Hepatocyte (in vitro differentiated cells): ENCODE measurements around the gene MSGN1. TPM values are rescaled to one million over a fixed set of nuclear protein-coding genes. Genes with fewer than 3 reads are reported as not detected.

Experiments used
- DNase-seq: peaks from one replicate; pipeline ENCODE4 v3.0.0-alpha.2; 2016; ENCODE audit warnings: low spot score
- H2AFZ ChIP-seq: fragments of 200-600 bp; sonication (generic); 2 replicates; pipeline ENCODE4 v1.6.0; 2016; ENCODE audit warnings: antibody characterized with exemption, mild to moderate bottlenecking
- H3K27ac ChIP-seq: fragments of 200-600 bp; sonication (generic); 2 replicates; pipeline ENCODE4 v1.5.1; 2016; ENCODE audit warnings: mild to moderate bottlenecking
- H3K27me3 ChIP-seq: fragments of 200-600 bp; sonication (generic); 2 replicates; pipeline ENCODE4 v1.6.1; 2016
- H3K36me3 ChIP-seq: fragments of 200-600 bp; sonication (generic); replicated peaks from 2 replicates; pipeline ENCODE4 v1.5.1; 2016; ENCODE audit warnings: low read depth; ENCODE audit not compliant: insufficient read depth
- H3K4me1 ChIP-seq: fragments of 200-600 bp; sonication (generic); 2 replicates; pipeline ENCODE4 v1.5.1; 2016; ENCODE audit warnings: mild to moderate bottlenecking, moderate library complexity; ENCODE audit not compliant: insufficient read depth
- H3K4me2 ChIP-seq: fragments of 200-600 bp; sonication (generic); 2 replicates; pipeline ENCODE4 v1.6.0; 2016
- H3K4me3 ChIP-seq: fragments of 200-600 bp; sonication (generic); 2 replicates; pipeline ENCODE4 v1.5.1; 2016; ENCODE audit warnings: mild to moderate bottlenecking
- H3K79me2 ChIP-seq: fragments of 200-600 bp; sonication (generic); 2 replicates; pipeline ENCODE4 v1.6.0; 2017; ENCODE audit warnings: mild to moderate bottlenecking
- H3K9me2 ChIP-seq: fragments of 200-600 bp; sonication (generic); replicated peaks from 2 replicates; pipeline ENCODE4 v1.6.0; 2017; ENCODE audit warnings: mild to moderate bottlenecking; ENCODE audit not compliant: insufficient read depth
- H3K9me3 ChIP-seq: fragments of 200-600 bp; sonication (generic); 2 replicates; pipeline ENCODE4 v1.5.1; 2016; ENCODE audit warnings: low read depth, mild to moderate bottlenecking
- H4K20me1 ChIP-seq: fragments of 200-600 bp; sonication (generic); 2 replicates; pipeline ENCODE4 v1.6.0; 2016; ENCODE audit warnings: mild to moderate bottlenecking; ENCODE audit not compliant: insufficient read depth, poor library complexity, severe bottlenecking
- CTCF ChIP-seq: fragments of 200-600 bp; sonication (generic); IDR thresholded peaks from 2 replicates; pipeline ENCODE4 v1.5.1; 2016; ENCODE audit warnings: antibody characterized with exemption, mild to moderate bottlenecking; ENCODE audit not compliant: poor library complexity
- EZH2 ChIP-seq: fragments of 200-600 bp; sonication (generic); IDR thresholded peaks from 2 replicates; pipeline ENCODE4 v1.6.1; 2016; ENCODE audit warnings: antibody characterized with exemption, mild to moderate bottlenecking, borderline replicate concordance
- EZH2phosphoT487 ChIP-seq: fragments of 200-600 bp; sonication (generic); IDR thresholded peaks from one replicate; pipeline ENCODE4 v1.6.1; 2018; ENCODE audit warnings: antibody characterized with exemption, mild to moderate bottlenecking, low read depth, moderate library complexity; ENCODE audit not compliant: unreplicated experiment, severe bottlenecking
- WGBS: methylation state at CpG from one replicate; pipeline ENCODE4 v1.1.6; 2016; ENCODE audit warnings: low lambda C conversion rate; ENCODE audit errors: missing lambda C conversion rate; 5-methylcytosine and 5-hydroxymethylcytosine counted together
- polyA plus RNA-seq: library from polyadenylated mRNA; unstranded; fragments of >200 nt; fragmentation: Nextera tagmentation; extraction: Ambion mirVana; gene quantifications from 2 replicates; pipeline ENCODE4 v1.2.1, GENCODE V29; 2016
- total RNA-seq: library from RNA; depleted of rRNA; stranded (reverse); fragments of >200 nt; gene quantifications from 2 replicates; pipeline ENCODE4 v1.2.3, GENCODE V29; 2014

The MSGN1 gene
- total and polyA plus RNA-seq, 2 experiments from 2014 or later, result not detected

GRCh38 chr2:17839959-17840358, 23.7 kb downstream of the MSGN1 start:
- H3K4me3 ChIP-seq, result no peak overlapping the region
- no peaks in the 10 kb centered on the region for H3K36me3 ChIP-seq
- peaks cover 3% of the 10 kb centered on the region for H3K27me3 ChIP-seq
- WGBS, result 93% methylated on average over 2 of the region's 2 CpGs
- no peak overlapping the region for H2AFZ ChIP-seq
- no peaks in the 10 kb centered on the region for H3K4me1 ChIP-seq
- no peaks in the 10 kb centered on the region for H3K9me3 ChIP-seq
- no peak overlapping the region for H3K4me2 ChIP-seq
- no peak for DNase-seq
- H3K79me2 ChIP-seq, result no peaks in the 10 kb centered on the region
- no peak for TF ChIP-seq EZH2phosphoT487
- TF ChIP-seq EZH2, result no peak
- no peak for TF ChIP-seq CTCF
- H3K9me2 ChIP-seq, result no peaks in the 10 kb centered on the region
- no peaks in the 10 kb centered on the region for H4K20me1 ChIP-seq
- H3K27ac ChIP-seq, result no peak overlapping the region

GRCh38 chr2:17843457-17843856, 27.2 kb downstream of the MSGN1 start:
- Histone ChIP-seq H3K27me3 (peaks cover 3% of the 10 kb centered on the region), H3K9me3 (no peaks in the 10 kb centered on the region), H2AFZ (no peak overlapping the region), H3K4me2 (no peak overlapping the region), H3K9me2 (no peaks in the 10 kb centered on the region), H3K36me3 (no peaks in the 10 kb centered on the region), H3K4me1 (no peaks in the 10 kb centered on the region), H4K20me1 (no peaks in the 10 kb centered on the region), H3K27ac (no peak overlapping the region), H3K4me3 (no peak overlapping the region), H3K79me2 (no peaks in the 10 kb centered on the region)
- WGBS, result 100% methylated on average over 2 of the region's 2 CpGs
- no peak for DNase-seq
- TF ChIP-seq CTCF (no peak), EZH2 (no peak), EZH2phosphoT487 (no peak)

GRCh38 chr2:17845806-17846205, 29.5 kb downstream of the MSGN1 start:
- H3K4me3 ChIP-seq, result no peak overlapping the region
- no peak overlapping the region for H3K27ac ChIP-seq
- no peaks in the 10 kb centered on the region for H3K9me3 ChIP-seq
- H3K79me2 ChIP-seq, result no peaks in the 10 kb centered on the region
- no peak overlapping the region for H3K4me2 ChIP-seq
- 90% methylated on average over 7 of the region's 7 CpGs for WGBS
- no peaks in the 10 kb centered on the region for H4K20me1 ChIP-seq
- no peaks in the 10 kb centered on the region for H3K9me2 ChIP-seq
- H3K4me1 ChIP-seq, result peaks cover 3% of the 10 kb centered on the region
- no peaks in the 10 kb centered on the region for H3K36me3 ChIP-seq
- no peak overlapping the region for H2AFZ ChIP-seq
- no peak for TF ChIP-seq EZH2
- no peak for TF ChIP-seq CTCF
- no peak for TF ChIP-seq EZH2phosphoT487
- DNase-seq, result no peak
- peaks cover 3% of the 10 kb centered on the region for H3K27me3 ChIP-seq

GRCh38 chr2:17846676-17847075, 30.4 kb downstream of the MSGN1 start:
- H3K27ac ChIP-seq, result no peak overlapping the region
- DNase-seq, result no peak
- no peaks in the 10 kb centered on the region for H3K36me3 ChIP-seq
- no peaks in the 10 kb centered on the region for H3K9me2 ChIP-seq
- H4K20me1 ChIP-seq, result no peaks in the 10 kb centered on the region
- H3K4me1 ChIP-seq, result peaks cover 3% of the 10 kb centered on the region
- TF ChIP-seq EZH2phosphoT487, result no peak
- TF ChIP-seq CTCF, result no peak
- TF ChIP-seq EZH2, result no peak
- no peak overlapping the region for H3K4me3 ChIP-seq
- no peak overlapping the region for H3K4me2 ChIP-seq
- no peaks in the 10 kb centered on the region for H3K79me2 ChIP-seq
- H3K27me3 ChIP-seq, result peaks cover 3% of the 10 kb centered on the region
- no peaks in the 10 kb centered on the region for H3K9me3 ChIP-seq
- no peak overlapping the region for H2AFZ ChIP-seq
- WGBS, result 67% methylated on average over 3 of the region's 3 CpGs
